B cell (primary cell): Measurements from ENCODE around the gene CACNA1G. TPM values are rescaled to one million over a fixed set of nuclear protein-coding genes. Genes with fewer than 3 reads are reported as not detected.

ENCODE experiments used
- ATAC-seq: fragments of 200-7000 bp; cut with Tn5 transposase; one replicate; pipeline ENCODE4 v1.10.0; 2021; ENCODE audit warnings: low read depth, mild to moderate bottlenecking, moderate number of reproducible peaks, moderate library complexity
- CTCF ChIA-PET: fragments of 350-600 bp; sonication (Branson Sonifier 250); formaldehyde crosslinking; loops from one replicate; lab custom pipeline; 2021; ENCODE audit warnings: antibody characterized with exemption, inconsistent platforms; lab: Charles Lee
- POLR2A ChIA-PET: fragments of 350-600 bp; sonication (Branson Sonifier 250); formaldehyde crosslinking; loops from one replicate; lab custom pipeline; 2021; ENCODE audit warnings: antibody characterized with exemption; lab: Charles Lee
- DNase-seq: peaks from one replicate; pipeline ENCODE4 v3.0.0; 2013
- H2AFZ ChIP-seq: 2 replicates; pipeline ENCODE4 v1.6.1; 2012; ENCODE audit warnings: mild to moderate bottlenecking, low read depth, low read length; ENCODE audit not compliant: insufficient read depth, poor library complexity, severe bottlenecking
- H3K27ac ChIP-seq, 2 donors: 1 replicate in 1 of 2; 2 replicates in 1 of 2; pipeline ENCODE4 v1.5.1; 2012 to 2013; ENCODE audit warnings: low read length in 2 of 2, mild to moderate bottlenecking in 2 of 2, moderate library complexity in 1 of 2
- H3K27me3 ChIP-seq, 4 experiments: fragments of 200-600 bp in 1 of 4; sonication (generic) in 1 of 4; replicated peaks in 1 of 4; 1 replicate in 2 of 4; 2 replicates in 2 of 4; pipeline versions ENCODE4 v1.6.1 to v1.7.0; 2013 to 2016; ENCODE audit warnings: low read length in 3 of 4, mild to moderate bottlenecking in 2 of 4, mixed read lengths in 1 of 4, moderate library complexity in 1 of 4; ENCODE audit not compliant: insufficient read depth in 4 of 4, control insufficient read depth in 3 of 4; ENCODE audit errors: control extremely low read depth in 1 of 4
- H3K36me3 ChIP-seq, 2 experiments: replicated peaks in 1 of 2; 1 replicate in 1 of 2; 2 replicates in 1 of 2; pipeline versions ENCODE4 v1.6.1 to v1.7.1; 2013; ENCODE audit warnings: low read length in 1 of 2; ENCODE audit not compliant: insufficient read depth in 2 of 2, control insufficient read depth in 1 of 2; ENCODE audit errors: control extremely low read depth in 1 of 2, extremely low read depth in 1 of 2
- H3K4me1 ChIP-seq, 2 donors: fragments of 200-600 bp in 1 of 2; sonication (generic) in 1 of 2; 1 replicate in 1 of 2; 2 replicates in 1 of 2; pipeline versions ENCODE4 v1.5.1 to v1.6.1; 2013 to 2017; ENCODE audit warnings: low read length in 2 of 2; ENCODE audit not compliant: control insufficient read depth in 2 of 2, insufficient read depth in 2 of 2
- H3K4me2 ChIP-seq: replicated peaks from 2 replicates; pipeline ENCODE3; 2012; ENCODE audit warnings: mild to moderate bottlenecking, low read depth, low read length; ENCODE audit not compliant: poor library complexity, severe bottlenecking
- H3K4me3 ChIP-seq, 5 experiments: fragments of 200-600 bp in 1 of 5; sonication (generic) in 1 of 5; 1 replicate in 3 of 5; 2 replicates in 2 of 5; pipeline versions ENCODE4 v1.5.1 to v1.7.0; 2011 to 2016; ENCODE audit warnings: low read length in 4 of 5, mild to moderate bottlenecking in 4 of 5, low read depth in 2 of 5, control low read depth in 1 of 5, moderate library complexity in 1 of 5; ENCODE audit not compliant: insufficient read depth in 1 of 5; ENCODE audit errors: control extremely low read depth in 1 of 5, extremely low read depth in 1 of 5
- H3K79me2 ChIP-seq: fragments of 200-600 bp; sonication (generic); one replicate; pipeline ENCODE4 v1.6.0; 2016; ENCODE audit warnings: low read length; ENCODE audit not compliant: control insufficient read depth, insufficient read depth
- H3K9ac ChIP-seq: fragments of 200-600 bp; sonication (generic); 2 replicates; pipeline ENCODE4 v1.6.1; 2017; ENCODE audit warnings: mild to moderate bottlenecking, low read length, moderate library complexity
- H3K9me3 ChIP-seq, 3 donors: one replicate each; pipeline versions ENCODE4 v1.6.1 to v1.7.1; 2013; ENCODE audit warnings: low read length in 2 of 3; ENCODE audit not compliant: control insufficient read depth in 2 of 3, insufficient read depth in 1 of 3; ENCODE audit errors: control extremely low read depth in 1 of 3
- H4K20me1 ChIP-seq: 2 replicates; pipeline ENCODE4 v1.6.0; 2012; ENCODE audit warnings: mild to moderate bottlenecking, low read length; ENCODE audit not compliant: insufficient read depth, control insufficient read depth, poor library complexity, severe bottlenecking
- H3K27ac Mint-ChIP-seq: one replicate; pipeline ENCODE4 v1.8.0; 2021; ENCODE audit warnings: mixed read lengths
- H3K27me3 Mint-ChIP-seq: one replicate; pipeline ENCODE4 v1.8.0; 2021; ENCODE audit warnings: mixed read lengths
- H3K4me1 Mint-ChIP-seq: one replicate; pipeline ENCODE4 v1.8.0; 2021; ENCODE audit warnings: mixed read lengths
- H3K4me3 Mint-ChIP-seq: one replicate; pipeline ENCODE4 v1.8.0; 2021; ENCODE audit warnings: mixed read lengths
- H3K9me3 Mint-ChIP-seq: one replicate; pipeline ENCODE4 v1.8.0; 2022; ENCODE audit warnings: mixed read lengths; ENCODE audit not compliant: insufficient read depth
- CTCF ChIP-seq: fragments of 200-600 bp; IDR thresholded peaks from one replicate; pipeline ENCODE4 v1.8.0; 2022; ENCODE audit warnings: antibody characterized with exemption, mild to moderate bottlenecking
- EZH2 ChIP-seq: IDR thresholded peaks from 2 replicates; pipeline ENCODE4 v1.6.1; 2012; ENCODE audit warnings: borderline replicate concordance, low read depth, mild to moderate bottlenecking, moderate library complexity, low read length; ENCODE audit not compliant: insufficient read depth, poor library complexity, severe bottlenecking
- WGBS: methylation state at CpG from one replicate; pipeline ENCODE4 v1.1.5; 2013; ENCODE audit warnings: missing lambda C conversion rate; ENCODE audit not compliant: insufficient coverage; 5-methylcytosine and 5-hydroxymethylcytosine counted together
- intact Hi-C: fragments of 100-400 bp; cut with micrococcal nuclease; formaldehyde crosslinking; loops from one replicate; pipeline ENCODE4 v1.10.0; 2022
- polyA plus RNA-seq: library from polyadenylated mRNA; depleted of rRNA; stranded (reverse); fragments of >200 nt; gene quantifications from 2 replicates; pipeline ENCODE4 v1.2.3, GENCODE V29; 2012
- total RNA-seq, 2 donors: library from RNA; stranded (reverse); fragments of 120-200 nt in 1 of 2; gene quantifications; 1 replicate in 1 of 2; 2 replicates in 1 of 2; pipeline versions ENCODE4 v1.2.3 to v1.2.4, GENCODE V29; 2013 to 2022

The CACNA1G gene
- total and polyA plus RNA-seq, 2 donors (not counting 1 experiment from before 2014, with no cell fraction given), result 0.12 TPM; not detected in 1

GRCh38 chr17:50541402-50541715 is 19.2 kb upstream of the CACNA1G start:
- Mint-ChIP-seq H3K27ac (peak overlapping the region; percentile 15), H3K4me3 (peak overlapping the region; percentile 95), H3K4me1 (peaks cover 14% of the 10 kb centered on the region), H3K9me3 (no peaks in the 10 kb centered on the region), H3K27me3 (peaks cover 11% of the 10 kb centered on the region)
- Histone ChIP-seq H3K4me3 (peak overlapping the region; percentile 21 to 73 (median 52)), H4K20me1 (no peaks in the 10 kb centered on the region), H3K9me3 (no peaks in the 10 kb centered on the region), H2AFZ (peak overlapping the region; percentile 97), H3K27ac (peak overlapping the region in 1 of 2 donors; percentile 41), H3K9ac (peak overlapping the region; percentile 70), H3K36me3 (no peaks in the 10 kb centered on the region), H3K4me2 (peak overlapping the region; percentile 93), H3K4me1 (peaks cover 11 to 17% of the 10 kb centered on the region in 2 donors), H3K27me3 (peaks cover 0 to 15% (median 5%) of the 10 kb centered on the region in 4 experiments), H3K79me2 (no peaks in the 10 kb centered on the region)
- TF ChIP-seq EZH2, result no peak
- TF ChIP-seq CTCF, result no peak
- no peak for ATAC-seq
- intact Hi-C loops, result loop anchor here (1.0 to 5.0 kb wide), 2 partner anchors 144 to 166 kb away; partner anchors contain the start of genes ANKRD40 and LRRC59
- POLR2A ChIA-PET, result interaction anchor here (0.6 to 1.4 kb wide), 4 partner anchors 24 to 325 kb away, joined by 3 to 15 read pairs (median 6); partner anchors contain the start of gene TOB1
- CTCF ChIA-PET, result interaction anchor here (1.0 to 1.9 kb wide), 5 partner anchors 62 to 301 kb away, joined by 3 to 9 read pairs (median 4); partner anchors contain the start of gene RSAD1
- no peak for DNase-seq
- WGBS, result 71% methylated on average over 9 of the region's 9 CpGs
